Neural cell (in vitro differentiated cells): Measurements from ENCODE around the gene GMDS.

Experiments used
- CTCF ChIP-seq: fragments of 450-650 bp; IDR thresholded peaks from 2 replicates; pipeline ENCODE4 v1.5.1; 2014; ENCODE audit warnings: antibody characterized with exemption, mild to moderate bottlenecking, moderate library complexity; ENCODE audit not compliant: poor library complexity, severe bottlenecking
- EP300 ChIP-seq: fragments of 450-650 bp; conservative IDR thresholded peaks from 2 replicates; pipeline ENCODE4 v1.6.1; 2014; ENCODE audit warnings: antibody characterized with exemption, mild to moderate bottlenecking, moderate library complexity; ENCODE audit not compliant: poor library complexity, severe bottlenecking
- EZH2 ChIP-seq: fragments of 200-600, 300-800 bp; shearing (Covaris generic), sonication (generic); IDR thresholded peaks from 2 replicates; pipeline ENCODE4 v1.6.1; 2014; ENCODE audit warnings: antibody characterized with exemption, low read length, borderline replicate concordance, mild to moderate bottlenecking; ENCODE audit not compliant: insufficient read depth, poor library complexity, severe bottlenecking
- MXI1 ChIP-seq: fragments of 450-650 bp; conservative IDR thresholded peaks from 2 replicates; pipeline ENCODE4 v1.6.1; 2014; ENCODE audit warnings: antibody characterized with exemption, mild to moderate bottlenecking; ENCODE audit not compliant: poor library complexity, severe bottlenecking
- POLR2AphosphoS5 ChIP-seq: IDR thresholded peaks from 2 replicates; pipeline ENCODE4 v1.6.1; 2012
- RAD21 ChIP-seq: fragments of 450-650 bp; conservative IDR thresholded peaks from 2 replicates; pipeline ENCODE4 v1.6.1; 2014; ENCODE audit warnings: antibody characterized with exemption, mild to moderate bottlenecking, moderate library complexity
- SMC3 ChIP-seq: fragments of 450-650 bp; conservative IDR thresholded peaks from 2 replicates; pipeline ENCODE4 v1.6.1; 2014; ENCODE audit warnings: antibody characterized with exemption, mild to moderate bottlenecking, moderate library complexity; ENCODE audit not compliant: poor library complexity

DNA sequence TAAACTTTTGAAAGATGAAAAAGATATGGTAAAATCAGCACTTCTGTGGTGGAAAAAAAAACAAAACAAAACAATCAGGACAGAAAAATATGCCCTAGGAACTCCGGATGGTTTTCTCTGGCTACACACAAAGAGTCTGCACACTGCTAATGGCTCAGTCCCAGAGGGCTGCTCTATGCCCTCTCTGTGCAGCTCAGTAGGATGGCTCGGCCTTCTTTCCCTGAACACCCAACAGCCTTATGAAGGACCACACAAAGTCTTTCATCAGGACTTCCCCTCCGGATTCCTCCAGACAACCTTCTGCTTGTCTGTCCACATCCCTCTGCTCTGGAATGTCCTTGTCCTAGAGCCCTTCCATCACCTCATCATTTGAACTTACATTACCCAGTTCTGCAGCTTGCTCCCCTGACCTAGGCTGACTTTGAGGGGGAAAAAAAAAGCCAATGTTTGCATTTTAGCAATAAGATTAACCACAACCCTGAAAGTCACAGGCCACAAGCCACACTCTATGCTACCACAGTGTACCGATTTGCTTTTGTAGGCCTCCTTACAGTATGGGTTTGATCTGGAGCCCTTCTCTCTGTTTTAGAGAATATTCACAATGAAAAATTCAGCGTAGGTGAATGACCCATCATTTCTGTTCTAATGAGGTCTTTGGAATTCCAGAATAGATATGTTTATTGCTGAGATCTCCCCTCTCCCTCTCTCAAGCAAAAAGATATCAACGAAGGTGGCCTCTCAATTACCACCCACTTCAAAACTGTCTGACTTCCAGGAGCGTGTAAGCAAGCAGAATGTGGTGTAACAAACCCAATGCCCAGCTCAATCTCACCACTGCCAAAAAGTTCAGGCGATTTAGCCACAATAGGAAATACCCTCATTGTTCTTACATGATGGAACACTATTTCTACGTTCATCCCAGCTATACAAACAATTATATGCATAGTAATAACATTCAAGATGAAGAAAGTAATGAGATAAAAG, 164.0 kb downstream of the GMDS start:
- no peak for TF ChIP-seq CTCF
- TF ChIP-seq EZH2, result no peak
- TF ChIP-seq RAD21, result no peak
- TF ChIP-seq EP300, result no peak
- no peak for TF ChIP-seq POLR2AphosphoS5
- no peak for TF ChIP-seq MXI1
- no peak for TF ChIP-seq SMC3
